AG09319 (cell line): ENCODE data around the gene STK40.

ENCODE experiments used
- DNase-seq: peaks from one replicate; pipeline ENCODE4 v3.0.0-alpha.2; 2010; ENCODE audit warnings: low read depth; ENCODE audit errors: extremely low read depth
- CTCF ChIP-seq: IDR thresholded peaks from 2 replicates; pipeline ENCODE4 v1.5.1; 2011; ENCODE audit warnings: low read depth, mild to moderate bottlenecking, inconsistent platforms, low read length, moderate library complexity

The STK40 gene

GRCh38 chr1:36350659-36351226, 35.0 kb downstream of the STK40 start:
- TF ChIP-seq CTCF, result no peak
- no peak for DNase-seq

- no peak for TF ChIP-seq CTCF
- DNase-seq, result no peak
These were observed 35.9 kb downstream of the STK40 start for GRCh38 chr1:36349839-36350238.

DNA sequence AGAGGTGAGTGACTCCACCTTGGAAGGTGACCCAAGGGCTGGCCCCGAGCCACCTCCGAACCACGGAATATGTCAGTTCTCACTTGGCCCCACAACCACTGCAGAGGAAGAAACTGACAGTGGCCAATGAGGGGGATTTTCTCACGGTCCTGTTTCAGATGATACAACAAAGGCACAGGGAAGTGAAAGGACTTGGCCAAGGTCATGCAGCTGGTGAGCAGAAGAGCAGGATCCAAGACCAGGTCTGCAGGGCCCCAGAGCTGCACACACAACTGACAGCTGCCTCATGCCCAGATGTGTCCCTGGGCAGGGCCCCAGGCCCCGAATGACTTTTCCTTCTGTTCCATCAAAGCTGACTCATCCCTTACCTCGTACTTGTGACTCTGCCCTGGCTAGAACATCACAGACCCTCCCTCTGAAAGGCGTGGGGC, 36.5 kb downstream of the STK40 start:
- TF ChIP-seq CTCF, result no peak
- no peak for DNase-seq

GRCh38 chr1:36346741-36347370, 38.9 kb downstream of the STK40 start:
- no peak for DNase-seq
- TF ChIP-seq CTCF, result no peak

- TF ChIP-seq CTCF, result no peak
- DNase-seq, result no peak
These were observed 40.4 kb downstream of the STK40 start for GRCh38 chr1:36345353-36345752.

GRCh38 chr1:36344395-36344680, 41.4 kb downstream of the STK40 start:
- no peak for DNase-seq
- TF ChIP-seq CTCF, result no peak

GRCh38 chr1:36343651-36344394, 41.9 kb downstream of the STK40 start:
- DNase-seq, result no peak
- no peak for TF ChIP-seq CTCF
